DMS79 treated with DMSO at 0.1 percent for 48 hours (cell line): Measurements from ENCODE around the gene CPNE4.
A peak's percentile ranks its signal among the peaks of the same experiment; 100 is the strongest.
"Not testable (repeated sequence)": the region's sequence is repeated elsewhere in the genome, so short reads cannot be mapped to it uniquely, and the experiment has no call there.

Source experiments
- DNase-seq: peaks from one replicate; lab custom pipeline; 2025; lab: John Stamatoyannopoulos, UW

The CPNE4 gene

GRCh38 chr3:131535596-131535995, 499.2 kb downstream of the CPNE4 start:
- DNase-seq, result no peak

- no peak for DNase-seq
These were observed 499.7 kb downstream of the CPNE4 start for GRCh38 chr3:131535131-131535530.

GRCh38 chr3:131532645-131533044, 502.2 kb downstream of the CPNE4 start:
- no peak for DNase-seq

GRCh38 chr3:131530843-131531242, 504.0 kb downstream of the CPNE4 start:
- DNase-seq, result no peak

- DNase-seq, result no peak
These were observed 504.4 kb downstream of the CPNE4 start for GRCh38 chr3:131530388-131530787.

GRCh38 chr3:131526801-131527347, 507.9 kb downstream of the CPNE4 start:
- no peak for DNase-seq

- no peak for DNase-seq
These were observed 516.1 kb downstream of the CPNE4 start for GRCh38 chr3:131518680-131519079.

- no peak for DNase-seq
These were observed 529.4 kb downstream of the CPNE4 start for GRCh38 chr3:131505421-131505820.

- no peak for DNase-seq
These were observed 531.5 kb downstream of the CPNE4 start for GRCh38 chr3:131503320-131503635.

GRCh38 chr3:131502530-131503319, 532.1 kb downstream of the CPNE4 start, which contains the start of gene MRPL3:
Gene MRPL3, minus strand, starts transcription at chr3:131502971. Its CDS starts 150 bp downstream, at chr3:131502821.
- peak; percentile 94 for DNase-seq

GRCh38 chr3:131501949-131502348, 532.9 kb downstream of the CPNE4 start:
- DNase-seq, result no peak

- DNase-seq, result no peak
These were observed 540.1 kb downstream of the CPNE4 start for GRCh38 chr3:131494706-131495105.

GRCh38 chr3:131491775-131492174, 543.0 kb downstream of the CPNE4 start:
- no peak for DNase-seq

- no peak for DNase-seq
These were observed 543.7 kb downstream of the CPNE4 start for GRCh38 chr3:131491084-131491483.

GRCh38 chr3:131486545-131486944, 548.3 kb downstream of the CPNE4 start:
- DNase-seq, result not testable (repeated sequence)

- no peak for DNase-seq
These were observed 549.7 kb downstream of the CPNE4 start for GRCh38 chr3:131485119-131485518.

GRCh38 chr3:131484496-131485111, 550.2 kb downstream of the CPNE4 start:
- no peak for DNase-seq
